Kidney epithelial cell (primary cell): ENCODE data around the gene SYNDIG1. TPM values are rescaled to one million over a fixed set of nuclear protein-coding genes. Genes with fewer than 3 reads are reported as not detected.

Source experiments
- DNase-seq: peaks from one replicate; pipeline ENCODE4 v3.0.0-alpha.2; 2010; ENCODE audit warnings: low read depth
- H3K27me3 ChIP-seq: 2 replicates; pipeline ENCODE4 v1.6.0; 2011; ENCODE audit warnings: low read length; ENCODE audit not compliant: control insufficient read depth, insufficient read depth
- H3K36me3 ChIP-seq: 2 replicates; pipeline ENCODE4 v1.5.1; 2011; ENCODE audit warnings: low read length; ENCODE audit not compliant: control insufficient read depth, insufficient read depth
- H3K4me3 ChIP-seq: 2 replicates; pipeline ENCODE4 v1.5.1; 2011; ENCODE audit warnings: low read depth, mild to moderate bottlenecking, control low read depth, low read length
- CTCF ChIP-seq: IDR thresholded peaks from 2 replicates; pipeline ENCODE4 v1.5.1; 2011; ENCODE audit warnings: mild to moderate bottlenecking, moderate library complexity, low read length, control low read depth, inconsistent platforms; ENCODE audit not compliant: insufficient read depth, poor library complexity, severe bottlenecking
- total RNA-seq: library from RNA; depleted of rRNA; stranded (reverse); fragments of >200 nt; gene quantifications from 2 replicates; pipeline ENCODE4 v1.2.3, GENCODE V29; 2015

SYNDIG1 gene
- total RNA-seq, 1 donor from 2014 or later = 0.67 TPM

- Histone ChIP-seq H3K4me3 (no peak overlapping the region), H3K36me3 (no peaks in the 10 kb centered on the region), H3K27me3 (no peaks in the 10 kb centered on the region)
- TF ChIP-seq CTCF = no peak
- peak; percentile 61 for DNase-seq
These were observed 202.9 kb downstream of the SYNDIG1 start for GRCh38 chr20:24672181-24672880.

- peak; percentile 96 for DNase-seq
- Histone ChIP-seq H3K36me3 (no peaks in the 10 kb centered on the region), H3K4me3 (no peak overlapping the region), H3K27me3 (no peaks in the 10 kb centered on the region)
- TF ChIP-seq CTCF = no peak
These were observed 203.7 kb downstream of the SYNDIG1 start for GRCh38 chr20:24672886-24673677.

- H3K27me3 ChIP-seq = no peaks in the 10 kb centered on the region
- no peak for TF ChIP-seq CTCF
- DNase-seq = peak; percentile 21
- no peak overlapping the region for H3K4me3 ChIP-seq
- no peaks in the 10 kb centered on the region for H3K36me3 ChIP-seq
These were observed 204.5 kb downstream of the SYNDIG1 start for GRCh38 chr20:24673678-24674570.

- Histone ChIP-seq H3K27me3 (no peaks in the 10 kb centered on the region), H3K36me3 (no peaks in the 10 kb centered on the region), H3K4me3 (no peak overlapping the region)
- no peak for TF ChIP-seq CTCF
- no peak for DNase-seq
These were observed 205.6 kb downstream of the SYNDIG1 start for GRCh38 chr20:24674921-24675605.

GRCh38 chr20:24675651-24676352 lies 206.4 kb downstream of the SYNDIG1 start:
- no peak for TF ChIP-seq CTCF
- no peaks in the 10 kb centered on the region for H3K27me3 ChIP-seq
- DNase-seq = no peak
- H3K4me3 ChIP-seq = no peak overlapping the region
- no peaks in the 10 kb centered on the region for H3K36me3 ChIP-seq
